AG04449 (cell line): ENCODE results near the gene CDX1.

ENCODE experiments used
- CTCF ChIA-PET: fragments of 350-600 bp; formaldehyde crosslinking; extraction: SDS; loops from one replicate; lab custom pipeline; 2021; ENCODE audit warnings: antibody characterized with exemption; lab: Yijun Ruan, JAX
- POLR2A ChIA-PET: fragments of 400-600, 350-600 bp; formaldehyde crosslinking; extraction: SDS; loops from one replicate; lab custom pipeline; 2020; ENCODE audit warnings: antibody characterized with exemption, inconsistent platforms; lab: Yijun Ruan, JAX
- DNase-seq: peaks from one replicate; pipeline ENCODE4 v3.0.0-alpha.2; 2010; ENCODE audit warnings: low read depth, low spot score
- H3K4me3 ChIP-seq: 2 replicates; pipeline ENCODE4 v1.5.1; 2011; ENCODE audit warnings: low read depth, mild to moderate bottlenecking, control low read depth, low read length
- TF ChIP-seq, protein P1 (sequence below): IDR thresholded peaks from one replicate; pipeline ENCODE4 v1.5.1; 2011; ENCODE audit warnings: mild to moderate bottlenecking, moderate library complexity, low read length, control low read depth, inconsistent platforms; ENCODE audit not compliant: insufficient read depth; ENCODE audit errors: missing control alignments

CDX1 gene

DNA sequence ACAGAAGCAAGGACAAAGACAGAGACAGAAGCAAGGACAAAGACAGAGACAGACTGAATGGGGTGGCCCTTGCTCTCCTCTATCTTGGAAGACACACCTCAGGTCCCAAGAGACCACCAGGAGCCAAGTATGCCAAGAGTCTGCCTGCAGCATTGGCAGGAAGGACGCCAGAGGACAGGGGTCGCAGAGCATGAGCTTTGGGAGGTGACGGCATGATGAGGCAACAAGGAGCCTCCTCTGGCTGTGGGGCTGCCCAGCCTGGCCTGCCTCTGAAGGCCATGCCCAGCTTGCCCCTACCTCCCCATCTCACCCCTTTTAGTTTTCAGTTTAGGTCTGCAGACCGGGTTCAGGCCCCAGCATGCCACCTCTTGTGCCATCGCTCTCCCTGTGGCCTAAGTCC is 28.6 kb upstream of the CDX1 start:
- TF ChIP-seq, protein P1, sequence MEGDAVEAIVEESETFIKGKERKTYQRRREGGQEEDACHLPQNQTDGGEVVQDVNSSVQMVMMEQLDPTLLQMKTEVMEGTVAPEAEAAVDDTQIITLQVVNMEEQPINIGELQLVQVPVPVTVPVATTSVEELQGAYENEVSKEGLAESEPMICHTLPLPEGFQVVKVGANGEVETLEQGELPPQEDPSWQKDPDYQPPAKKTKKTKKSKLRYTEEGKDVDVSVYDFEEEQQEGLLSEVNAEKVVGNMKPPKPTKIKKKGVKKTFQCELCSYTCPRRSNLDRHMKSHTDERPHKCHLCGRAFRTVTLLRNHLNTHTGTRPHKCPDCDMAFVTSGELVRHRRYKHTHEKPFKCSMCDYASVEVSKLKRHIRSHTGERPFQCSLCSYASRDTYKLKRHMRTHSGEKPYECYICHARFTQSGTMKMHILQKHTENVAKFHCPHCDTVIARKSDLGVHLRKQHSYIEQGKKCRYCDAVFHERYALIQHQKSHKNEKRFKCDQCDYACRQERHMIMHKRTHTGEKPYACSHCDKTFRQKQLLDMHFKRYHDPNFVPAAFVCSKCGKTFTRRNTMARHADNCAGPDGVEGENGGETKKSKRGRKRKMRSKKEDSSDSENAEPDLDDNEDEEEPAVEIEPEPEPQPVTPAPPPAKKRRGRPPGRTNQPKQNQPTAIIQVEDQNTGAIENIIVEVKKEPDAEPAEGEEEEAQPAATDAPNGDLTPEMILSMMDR, result no peak
- no peak for DNase-seq
- ChIA-PET POLR2A (interaction anchor here (0.5 to 9.7 kb wide), 8 partner anchors 8 to 133 kb away, joined by 3 to 115 read pairs (median 3); partner anchors contain the start of gene PDGFRB), CTCF (interaction anchor here (3.6 to 16.8 kb wide), 3 partner anchors 9 to 80 kb away, joined by 22 to 222 read pairs (median 52); partner anchors contain the start of gene PDGFRB)
- H3K4me3 ChIP-seq, result peak overlapping the region; percentile 32

GRCh38 chr5:150138551-150139265 is 27.9 kb upstream of the CDX1 start:
- ChIA-PET CTCF (interaction anchor here (1.0 to 16.8 kb wide), 5 partner anchors 9 to 80 kb away, joined by 3 to 222 read pairs (median 22); partner anchors contain the start of gene PDGFRB), POLR2A (interaction anchor here (0.5 to 9.7 kb wide), 10 partner anchors 8 to 138 kb away, joined by 3 to 115 read pairs (median 3); partner anchors contain the start of genes HMGXB3, PDGFRB and TIGD6)
- TF ChIP-seq, protein P1, result no peak
- DNase-seq, result no peak
- peak overlapping the region; percentile 32 for H3K4me3 ChIP-seq

- TF ChIP-seq, protein P1, result no peak
- H3K4me3 ChIP-seq, result peak overlapping the region; percentile 18; the same call in 1 of the 2 replicates
- no peak for DNase-seq
- ChIA-PET POLR2A (interaction anchor here (1.0 to 9.7 kb wide), 5 partner anchors 9 to 138 kb away, joined by 3 to 115 read pairs (median 3); partner anchors contain the start of genes HMGXB3, PDGFRB and TIGD6), CTCF (interaction anchor here (0.9 to 16.8 kb wide), 6 partner anchors 10 to 79 kb away, joined by 3 to 222 read pairs (median 12); partner anchors contain the start of gene PDGFRB)
Measured at GRCh38 chr5:150139334-150139733, 27.2 kb upstream of the CDX1 start.

DNA sequence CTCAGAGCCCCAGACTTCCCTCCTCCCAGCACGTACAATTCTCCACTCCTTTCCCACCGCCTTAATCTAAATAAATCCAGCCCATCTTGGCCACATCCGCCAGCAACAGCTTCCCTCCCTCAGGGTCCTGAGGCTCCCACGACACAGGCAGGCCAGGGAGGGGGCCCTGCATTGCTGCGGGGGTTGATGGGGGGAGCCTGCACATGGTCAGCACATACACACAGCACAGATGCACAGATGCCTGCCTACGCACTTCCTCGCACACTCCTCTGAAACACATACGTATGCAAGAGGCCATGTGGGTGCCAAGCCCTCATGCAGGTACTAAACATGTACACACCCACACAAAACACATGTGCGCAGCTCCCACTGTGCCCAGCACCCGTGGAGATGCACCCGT is 25.7 kb upstream of the CDX1 start:
- no peak overlapping the region; the same call in 1 of the 2 replicates for H3K4me3 ChIP-seq
- POLR2A ChIA-PET, result interaction anchor here (1.0 to 9.7 kb wide), 2 partner anchors 11 to 18 kb away, joined by 3 to 115 read pairs; partner anchors contain the start of gene PDGFRB
- DNase-seq, result peak; percentile 83
- TF ChIP-seq, protein P1, result no peak
- CTCF ChIA-PET, result interaction anchor here (3.6 to 16.8 kb wide), 3 partner anchors 11 to 77 kb away, joined by 22 to 222 read pairs (median 52); partner anchors contain the start of gene PDGFRB

GRCh38 chr5:150141544-150142184 is 24.9 kb upstream of the CDX1 start:
- no peak for DNase-seq
- H3K4me3 ChIP-seq, result no peak overlapping the region
- ChIA-PET CTCF (interaction anchor here (3.6 to 9.5 kb wide), 2 partner anchors 12 to 13 kb away, joined by 22 to 52 read pairs; partner anchors contain the start of gene PDGFRB), POLR2A (interaction anchor here (9.7 kb wide), 1 partner anchor 11 kb away, joined by 115 read pairs; the partner anchor contains the start of gene PDGFRB)
- TF ChIP-seq, protein P1, result no peak
